Smooth muscle cell (in vitro differentiated cells): ENCODE measurements around the gene UBA1. TPM values are rescaled to one million over a fixed set of nuclear protein-coding genes. Genes with fewer than 3 reads are reported as not detected.
"Not testable (repeated sequence)": the region's sequence is repeated elsewhere in the genome, so short reads cannot be mapped to it uniquely, and the experiment has no call there.

Experiments
- DNase-seq: peaks from one replicate; lab custom pipeline; 2025; ENCODE audit not compliant: unreplicated experiment; lab: John Stamatoyannopoulos, UW
- H2AFZ ChIP-seq: fragments of 200-600 bp; sonication (generic); 2 replicates; pipeline ENCODE4 v1.6.0; 2016; ENCODE audit warnings: antibody characterized with exemption, low read depth, mild to moderate bottlenecking
- H3F3A ChIP-seq: fragments of 200-600 bp; sonication (generic); 2 replicates; pipeline ENCODE4 v1.6.0; 2017; ENCODE audit warnings: antibody characterized with exemption, low read depth
- H3K27ac ChIP-seq: fragments of 200-600 bp; sonication (generic); 2 replicates; pipeline ENCODE4 v1.5.1; 2016; ENCODE audit warnings: low read depth, mild to moderate bottlenecking
- H3K27me3 ChIP-seq: fragments of 200-600 bp; sonication (generic); 2 replicates; pipeline ENCODE4 v1.6.1; 2016; ENCODE audit warnings: low read depth, mild to moderate bottlenecking
- H3K36me3 ChIP-seq: fragments of 200-600 bp; sonication (generic); 2 replicates; pipeline ENCODE4 v1.5.1; 2016; ENCODE audit warnings: low read depth
- H3K4me1 ChIP-seq: fragments of 200-600 bp; sonication (generic); 2 replicates; pipeline ENCODE4 v1.5.1; 2016; ENCODE audit warnings: low read depth
- H3K4me2 ChIP-seq: fragments of 200-600 bp; sonication (generic); 2 replicates; pipeline ENCODE4 v1.6.0; 2016; ENCODE audit warnings: mild to moderate bottlenecking
- H3K4me3 ChIP-seq: fragments of 200-600 bp; sonication (generic); 2 replicates; pipeline ENCODE4 v1.5.1; 2016; ENCODE audit warnings: mild to moderate bottlenecking
- H3K79me2 ChIP-seq: fragments of 200-600 bp; sonication (generic); 2 replicates; pipeline ENCODE4 v1.6.0; 2016; ENCODE audit warnings: low read depth, mild to moderate bottlenecking
- H3K9ac ChIP-seq: fragments of 200-600 bp; sonication (generic); 2 replicates; pipeline ENCODE4 v1.6.0; 2016; ENCODE audit warnings: low read depth
- H3K9me3 ChIP-seq: fragments of 200-600 bp; sonication (generic); replicated peaks from 2 replicates; pipeline ENCODE4 v1.5.1; 2016; ENCODE audit warnings: low read depth
- H4K20me1 ChIP-seq: fragments of 200-600 bp; sonication (generic); 2 replicates; pipeline ENCODE4 v1.6.0; 2016; ENCODE audit warnings: low read depth
- CTCF ChIP-seq: fragments of 200-600 bp; sonication (generic); IDR thresholded peaks from 2 replicates; pipeline ENCODE4 v1.5.1; 2017; ENCODE audit warnings: borderline replicate concordance, mild to moderate bottlenecking, antibody characterized with exemption; ENCODE audit not compliant: insufficient read depth, poor library complexity, severe bottlenecking
- WGBS: methylation state at CpG from one replicate; pipeline ENCODE4 v1.1.7; 2016; ENCODE audit warnings: low lambda C conversion rate; 5-methylcytosine and 5-hydroxymethylcytosine counted together
- polyA plus RNA-seq: library from polyadenylated mRNA; unstranded; fragments of >200 nt; fragmentation: Nextera tagmentation; extraction: Ambion mirVana; gene quantifications from 2 replicates; pipeline ENCODE4 v1.2.1, GENCODE V29; 2016
- total RNA-seq: library from RNA; depleted of rRNA; stranded (reverse); fragments of >200 nt; gene quantifications from 2 replicates; pipeline ENCODE4 v1.2.3, GENCODE V29; 2014

Gene UBA1
- total and polyA plus RNA-seq, 2 experiments from 2014 or later, result 223 to 246 TPM

DNA sequence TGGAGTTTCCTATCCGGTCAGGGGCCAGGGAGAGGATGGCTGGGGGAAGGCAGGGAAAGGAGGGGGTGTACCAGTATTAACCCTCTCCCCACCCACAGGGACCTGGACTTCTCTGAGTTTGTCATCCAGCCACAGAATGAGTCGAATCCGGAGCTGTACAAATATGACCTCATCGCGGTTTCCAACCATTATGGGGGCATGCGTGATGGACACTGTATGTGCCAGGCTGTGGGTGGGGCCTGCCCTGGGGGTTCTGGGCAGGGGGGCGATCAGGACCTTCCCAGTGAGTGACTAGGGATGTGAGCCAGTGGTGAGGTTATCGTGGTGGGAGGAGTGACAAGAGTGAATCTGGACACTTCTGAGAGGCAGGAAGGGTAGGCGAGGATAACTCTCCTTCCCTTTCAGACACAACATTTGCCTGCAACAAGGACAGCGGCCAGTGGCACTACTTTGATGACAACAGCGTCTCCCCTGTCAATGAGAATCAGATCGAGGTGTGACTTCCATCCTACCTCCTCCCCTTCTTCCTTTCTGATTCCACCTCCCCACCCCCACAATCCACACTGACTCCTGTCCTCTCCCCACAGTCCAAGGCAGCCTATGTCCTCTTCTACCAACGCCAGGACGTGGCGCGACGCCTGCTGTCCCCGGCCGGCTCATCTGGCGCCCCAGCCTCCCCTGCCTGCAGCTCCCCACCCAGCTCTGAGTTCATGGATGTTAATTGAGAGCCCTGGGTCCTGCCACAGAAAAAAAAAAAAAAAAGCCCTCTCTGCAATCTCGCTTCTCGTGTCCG, 53.8 kb downstream of the UBA1 start:
- Histone ChIP-seq H3K4me3 (no peak overlapping the region), H3K9me3 (no peaks in the 10 kb centered on the region), H3K4me2 (no peak overlapping the region), H3K36me3 (peaks cover 14% of the 10 kb centered on the region), H2AFZ (no peak overlapping the region), H3K79me2 (no peaks in the 10 kb centered on the region), H3F3A (peaks cover 6% of the 10 kb centered on the region), H3K4me1 (no peaks in the 10 kb centered on the region), H3K9ac (no peak overlapping the region), H3K27ac (no peak overlapping the region), H3K27me3 (no peaks in the 10 kb centered on the region), H4K20me1 (no peaks in the 10 kb centered on the region)
- no peak for TF ChIP-seq CTCF
- WGBS, result 85% methylated on average over 22 of the region's 23 CpGs
- no peak for DNase-seq

GRCh38 chrX:47247999-47248320, 54.3 kb downstream of the UBA1 start:
- no peak for TF ChIP-seq CTCF
- H3F3A ChIP-seq, result peaks cover 6% of the 10 kb centered on the region
- no peaks in the 10 kb centered on the region for H3K4me1 ChIP-seq
- H3K27ac ChIP-seq, result no peak overlapping the region
- H3K9ac ChIP-seq, result no peak overlapping the region
- 98% methylated on average over 13 of the region's 13 CpGs for WGBS
- H2AFZ ChIP-seq, result no peak overlapping the region
- no peak for DNase-seq
- no peak overlapping the region for H3K4me2 ChIP-seq
- no peaks in the 10 kb centered on the region for H4K20me1 ChIP-seq
- no peak overlapping the region for H3K4me3 ChIP-seq
- no peaks in the 10 kb centered on the region for H3K9me3 ChIP-seq
- no peaks in the 10 kb centered on the region for H3K27me3 ChIP-seq
- H3K36me3 ChIP-seq, result peaks cover 14% of the 10 kb centered on the region
- no peaks in the 10 kb centered on the region for H3K79me2 ChIP-seq

- TF ChIP-seq CTCF, result no peak
- no peak for DNase-seq
- H3K9ac ChIP-seq, result no peak overlapping the region
- H3K4me1 ChIP-seq, result no peaks in the 10 kb centered on the region
- no peak overlapping the region for H2AFZ ChIP-seq
- peaks cover 10% of the 10 kb centered on the region for H3K36me3 ChIP-seq
- H3K9me3 ChIP-seq, result no peaks in the 10 kb centered on the region
- no peak overlapping the region for H3K4me3 ChIP-seq
- no peaks in the 10 kb centered on the region for H4K20me1 ChIP-seq
- WGBS, result 98% methylated on average over 6 of the region's 6 CpGs
- no peak overlapping the region for H3K4me2 ChIP-seq
- H3F3A ChIP-seq, result peaks cover 6% of the 10 kb centered on the region
- H3K27me3 ChIP-seq, result no peaks in the 10 kb centered on the region
- no peaks in the 10 kb centered on the region for H3K79me2 ChIP-seq
- H3K27ac ChIP-seq, result no peak overlapping the region
Observed at GRCh38 chrX:47248576-47248975, 54.9 kb downstream of the UBA1 start.

DNA sequence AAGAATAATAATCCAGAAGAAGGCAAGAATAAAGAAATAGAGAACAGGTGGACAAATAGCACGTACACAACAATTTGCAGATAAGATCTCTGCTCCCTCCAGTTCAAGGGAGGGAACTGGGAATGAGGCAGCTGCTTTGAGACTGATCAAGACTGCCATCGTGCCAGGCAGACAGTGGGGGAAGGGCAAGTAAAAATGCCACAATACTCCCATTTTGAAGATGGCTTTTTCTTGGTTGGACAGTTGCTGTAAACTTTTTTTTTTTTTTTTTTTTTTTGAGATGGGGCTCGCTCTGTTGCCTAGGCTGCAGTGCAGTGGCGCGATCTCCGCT, 56.4 kb downstream of the UBA1 start:
- no peak overlapping the region for H3K27ac ChIP-seq
- WGBS, result 89% methylated on average over 6 of the region's 6 CpGs
- no peak for DNase-seq

GRCh38 chrX:47257620-47258019, 64.0 kb downstream of the UBA1 start:
- H3K4me2 ChIP-seq, H3K27ac ChIP-seq, H3K4me1 ChIP-seq, H4K20me1 ChIP-seq, H3K9ac ChIP-seq, H3K4me3 ChIP-seq, H3K36me3 ChIP-seq, H3K27me3 ChIP-seq, H3F3A ChIP-seq, H3K9me3 ChIP-seq, DNase-seq, H2AFZ ChIP-seq, H3K79me2 ChIP-seq: not testable (repeated sequence)
- 91% methylated on average over 12 of the region's 12 CpGs for WGBS

More for the DNA sequence above, 56.4 kb downstream of the UBA1 start:
- no peak overlapping the region for H2AFZ ChIP-seq
- TF ChIP-seq CTCF, result no peak
- no peaks in the 10 kb centered on the region for H4K20me1 ChIP-seq
- no peaks in the 10 kb centered on the region for H3K27me3 ChIP-seq
- peaks cover 4% of the 10 kb centered on the region for H3K36me3 ChIP-seq
- H3K9me3 ChIP-seq, result no peaks in the 10 kb centered on the region
- no peak overlapping the region for H3K9ac ChIP-seq
- H3K4me3 ChIP-seq, result no peak overlapping the region
- H3K4me2 ChIP-seq, result no peak overlapping the region
- H3K79me2 ChIP-seq, result no peaks in the 10 kb centered on the region
- H3K4me1 ChIP-seq, result no peaks in the 10 kb centered on the region
- peaks cover 6% of the 10 kb centered on the region for H3F3A ChIP-seq
